ENCODE data around the gene LIMD2.

GRCh38 chr17:63672856-63673255 is 27.1 kb downstream of the LIMD2 start:
- no peak for TF ChIP-seq CTCF (IDR thresholded peaks at IDR 0.05; ENCODE audit: poor library complexity)
- no peak for TF ChIP-seq EZH2 (IDR thresholded peaks at IDR 0.05; ENCODE audit: borderline replicate concordance)

Data from hepatocyte (in vitro differentiated cells).